ENCODE results near the gene SIAH1. TPM values are rescaled to one million over a fixed set of nuclear protein-coding genes. Genes with fewer than 3 reads are reported as not detected.
"Not testable (repeated sequence)": the region's sequence is repeated elsewhere in the genome, so short reads cannot be mapped to it uniquely, and the experiment has no call there.

Gene SIAH1
- total RNA-seq, 4 donors from 2014 or later: 15.1 to 45.9 (median 27.8) TPM

DNA sequence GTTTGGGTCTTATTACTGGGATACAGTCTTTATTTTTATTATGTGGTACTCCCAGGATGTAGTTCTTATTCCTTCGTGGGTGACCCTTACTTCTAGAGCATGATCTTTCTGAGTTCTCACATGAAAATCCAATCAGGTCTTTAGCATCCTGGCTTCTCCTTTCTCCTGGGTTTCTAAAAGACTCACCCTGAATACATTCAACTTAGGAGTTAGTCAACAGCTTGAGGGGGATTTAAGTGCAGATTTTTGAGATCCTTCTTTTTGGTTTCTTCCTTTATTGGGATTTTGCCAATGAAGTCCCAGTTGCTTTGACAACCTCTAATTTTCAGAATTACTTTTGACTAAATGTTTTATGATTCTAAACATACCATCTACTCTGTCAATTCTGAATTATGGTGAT, 68.2 kb downstream of the SIAH1 start:
- no peak overlapping the region for H3K27ac ChIP-seq
- H3K36me3 ChIP-seq: peaks cover 0 to 9% (median 0%) of the 10 kb centered on the region in 4 donors
- H3K4me1 ChIP-seq: peaks cover 0 to 26% (median 6%) of the 10 kb centered on the region in 4 donors
- DNase-seq: no peak
- 82 to 100% methylated on average over 1 of the region's 1 CpG for WGBS, 2 donors (ENCODE audit: low coverage in 1 of 2)
- TF ChIP-seq EP300 (IDR thresholded peaks at IDR 0.05; ENCODE audit: low read depth) (no peak), POLR2A (IDR thresholded peaks at IDR 0.05) (no peak), POLR2AphosphoS5 (IDR thresholded peaks at IDR 0.05) (no peak)
- TF ChIP-seq, protein P1, sequence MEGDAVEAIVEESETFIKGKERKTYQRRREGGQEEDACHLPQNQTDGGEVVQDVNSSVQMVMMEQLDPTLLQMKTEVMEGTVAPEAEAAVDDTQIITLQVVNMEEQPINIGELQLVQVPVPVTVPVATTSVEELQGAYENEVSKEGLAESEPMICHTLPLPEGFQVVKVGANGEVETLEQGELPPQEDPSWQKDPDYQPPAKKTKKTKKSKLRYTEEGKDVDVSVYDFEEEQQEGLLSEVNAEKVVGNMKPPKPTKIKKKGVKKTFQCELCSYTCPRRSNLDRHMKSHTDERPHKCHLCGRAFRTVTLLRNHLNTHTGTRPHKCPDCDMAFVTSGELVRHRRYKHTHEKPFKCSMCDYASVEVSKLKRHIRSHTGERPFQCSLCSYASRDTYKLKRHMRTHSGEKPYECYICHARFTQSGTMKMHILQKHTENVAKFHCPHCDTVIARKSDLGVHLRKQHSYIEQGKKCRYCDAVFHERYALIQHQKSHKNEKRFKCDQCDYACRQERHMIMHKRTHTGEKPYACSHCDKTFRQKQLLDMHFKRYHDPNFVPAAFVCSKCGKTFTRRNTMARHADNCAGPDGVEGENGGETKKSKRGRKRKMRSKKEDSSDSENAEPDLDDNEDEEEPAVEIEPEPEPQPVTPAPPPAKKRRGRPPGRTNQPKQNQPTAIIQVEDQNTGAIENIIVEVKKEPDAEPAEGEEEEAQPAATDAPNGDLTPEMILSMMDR (IDR thresholded peaks at IDR 0.05): no peak
- H3K9me3 ChIP-seq: peaks cover under 1 to 1% of the 10 kb centered on the region in 2 donors
- in situ Hi-C loops (cut with MboI; ENCODE audit: low pct_ligation_motif_present in 1 of 4, low pct_unique_long_range_greater_than_20kb in 1 of 4, low sequenced_read_pairs in 3 of 4): no loop called here
- H3K27me3 ChIP-seq: no peaks in the 10 kb centered on the region
- H3K4me3 ChIP-seq: no peak overlapping the region
- intact Hi-C loops (cut with DNase I; ENCODE audit: low total_unique reads): no loop called here

DNA sequence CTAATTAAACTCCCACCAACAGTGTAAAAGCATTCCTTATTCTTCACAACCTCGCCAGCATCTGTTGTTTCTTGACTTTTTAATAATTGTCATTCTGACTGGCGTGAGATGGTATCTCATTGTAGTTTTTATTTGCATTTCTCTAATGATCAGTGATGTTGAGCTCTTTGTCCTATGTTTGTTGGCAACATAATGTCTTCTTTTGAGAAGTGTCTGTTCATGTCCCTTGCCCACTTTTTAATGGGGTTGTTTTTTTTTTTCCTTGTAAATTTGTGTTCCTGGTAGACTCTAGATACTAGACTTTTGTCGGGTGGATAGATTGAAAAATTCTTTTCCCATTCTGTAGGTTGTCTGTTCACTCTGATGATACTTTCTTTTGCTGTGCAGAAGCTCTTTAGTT, 71.3 kb downstream of the SIAH1 start:
- not testable (repeated sequence) for DNase-seq
- 96% methylated on average over 3 of the region's 3 CpGs for WGBS, 2 donors (ENCODE audit: low coverage in 1 of 2)

DNA sequence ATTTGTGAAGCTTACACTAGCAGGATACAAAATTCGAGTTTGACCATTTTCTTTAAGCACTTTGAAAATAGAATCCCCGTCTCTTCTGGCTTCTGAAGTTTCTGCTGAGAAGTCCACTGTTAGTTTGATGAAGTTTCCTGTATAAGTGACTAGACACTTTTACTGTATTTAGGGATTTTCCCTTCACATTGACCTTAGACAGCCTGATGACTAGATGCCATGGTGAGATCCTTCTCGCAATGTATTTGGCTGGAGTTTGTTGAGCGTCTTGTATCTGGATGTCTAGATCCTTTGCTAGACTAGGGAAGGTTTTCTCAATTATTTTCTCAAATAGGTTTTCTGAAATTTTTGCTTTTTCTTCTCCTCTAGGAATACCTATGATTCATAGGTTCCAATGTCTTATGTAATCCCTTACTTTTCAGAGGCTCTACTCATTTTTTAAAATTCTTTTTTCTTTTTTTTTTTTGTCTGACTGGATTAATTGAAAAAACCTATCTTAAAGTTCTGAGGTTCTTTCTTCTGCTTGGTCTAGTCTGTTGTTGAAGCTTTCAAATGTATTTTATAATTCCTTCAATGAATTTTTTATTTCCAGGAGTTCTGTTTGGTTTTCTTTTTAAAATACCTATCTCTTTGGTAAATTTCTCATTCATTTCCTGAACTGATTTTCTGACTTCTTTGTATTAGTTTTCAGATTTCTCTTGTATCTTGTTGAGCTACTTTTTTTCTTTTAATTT, 74.1 kb downstream of the SIAH1 start:
- Histone ChIP-seq H3K27me3 (no peaks in the 10 kb centered on the region), H3K4me1 (no peaks in the 10 kb centered on the region), H3K4me3 (no peak overlapping the region), H3K27ac (no peak overlapping the region), H3K9me3 (peaks cover 21 to 34% of the 10 kb centered on the region in 2 donors), H3K36me3 (peaks cover 0 to 67% (median 16%) of the 10 kb centered on the region in 4 donors)
- TF ChIP-seq, protein P1 (IDR thresholded peaks at IDR 0.05): no peak
- no peak for TF ChIP-seq EP300 (IDR thresholded peaks at IDR 0.05; ENCODE audit: low read depth)
- no peak for TF ChIP-seq POLR2A (IDR thresholded peaks at IDR 0.05)
- no peak for TF ChIP-seq POLR2AphosphoS5 (IDR thresholded peaks at IDR 0.05)
- DNase-seq: no peak
- in situ Hi-C loops (cut with MboI; ENCODE audit: low pct_ligation_motif_present in 1 of 4, low pct_unique_long_range_greater_than_20kb in 1 of 4, low sequenced_read_pairs in 3 of 4) (no loop called here), intact Hi-C loops (cut with DNase I; ENCODE audit: low total_unique reads) (no loop called here)
- 98 to 100% methylated on average over 4 of the region's 4 CpGs for WGBS, 2 donors (ENCODE audit: low coverage in 1 of 2)

More for the DNA sequence above, 71.3 kb downstream of the SIAH1 start:
- H3K27me3 ChIP-seq; H3K27ac ChIP-seq; H3K4me3 ChIP-seq; intact Hi-C loops (cut with DNase I; ENCODE audit: low total_unique reads); in situ Hi-C loops (cut with MboI; ENCODE audit: low pct_ligation_motif_present in 1 of 4, low pct_unique_long_range_greater_than_20kb in 1 of 4, low sequenced_read_pairs in 3 of 4): not testable (repeated sequence)
- Histone ChIP-seq H3K4me1 (peaks cover 0 to 11% (median 4%) of the 10 kb centered on the region in 4 donors), H3K36me3 (peaks cover 0 to 40% (median 12%) of the 10 kb centered on the region in 4 donors), H3K9me3 (peaks cover 21 to 32% of the 10 kb centered on the region in 2 donors)

Small RNA genes lying within 50 kb of the gene (small RNA-seq; reads per million reads assigned to genes)
- gene RF00017: 0 reads per million in 4 donors

Other genes starting within 250 kb of the SIAH1 start
- gene ABCC12, start 229.4 kb downstream of the SIAH1 start, total RNA-seq: not detected
- gene LONP2, start 141.1 kb downstream of the SIAH1 start, total RNA-seq: 100 to 1,000 TPM in 1 of 4 donors, 10 to 100 TPM in 3; 51.3 to 104 (median 65.3) TPM
- 10 to 100 TPM in 1 of 4 donors, under 1 TPM in 2, not detected in 1; 0.16 to 10.7 (median 0.27) TPM for gene ABCC11, start 137.9 kb downstream of the SIAH1 start, total RNA-seq
- gene N4BP1, start 224.8 kb upstream of the SIAH1 start, total RNA-seq: 10 to 100 TPM; 15.3 to 77.4 (median 39.0) TPM

Data from transverse colon (tissue), 4 donors.